SK-N-SH treated with all-trans-retinoic acid at 6 μM for 48 hours (cell line): ENCODE measurements around the gene COX5A.

Experiments used
- ARNTL ChIP-seq: fragments of 450-650 bp; formaldehyde crosslinking; IDR thresholded peaks from 2 replicates; pipeline ENCODE4 v1.5.0; 2020; ENCODE audit warnings: low read depth, mild to moderate bottlenecking, moderate library complexity, borderline replicate concordance
- BACH2 ChIP-seq: fragments of 250-450 bp; sonication (Bioruptor Pico); IDR thresholded peaks from 2 replicates; pipeline ENCODE4 v1.9.0; 2021; ENCODE audit warnings: mild to moderate bottlenecking, borderline replicate concordance
- CSDC2 ChIP-seq: fragments of 250-450 bp; sonication (Bioruptor Pico); IDR thresholded peaks from 2 replicates; pipeline ENCODE4 v1.5.0; 2020; ENCODE audit warnings: mild to moderate bottlenecking, moderate library complexity
- ESRRG ChIP-seq: fragments of 250-450 bp; sonication (Bioruptor Pico); IDR thresholded peaks from 2 replicates; pipeline ENCODE4 v1.6.1; 2021; ENCODE audit warnings: mild to moderate bottlenecking
- OSR1 ChIP-seq: fragments of 250-450 bp; sonication (Bioruptor Pico); IDR thresholded peaks from 2 replicates; pipeline ENCODE4 v1.8.0; 2022; ENCODE audit warnings: moderate library complexity, mild to moderate bottlenecking, inconsistent platforms
- PATZ1 ChIP-seq: fragments of 250-450 bp; sonication (Bioruptor Pico); IDR thresholded peaks from 2 replicates; pipeline ENCODE4 v1.8.0; 2020; ENCODE audit warnings: mild to moderate bottlenecking, moderate library complexity, borderline replicate concordance
- RARB ChIP-seq: fragments of 250-450 bp; sonication (Bioruptor Pico); IDR thresholded peaks from 2 replicates; pipeline ENCODE4 v1.8.0; 2021; ENCODE audit warnings: mild to moderate bottlenecking, moderate library complexity
- SNAI2 ChIP-seq: fragments of 250-450 bp; sonication (Bioruptor Pico); IDR thresholded peaks from 2 replicates; pipeline ENCODE4 v1.5.0; 2020; ENCODE audit warnings: mild to moderate bottlenecking, moderate library complexity
- TOX ChIP-seq: fragments of 250-450 bp; sonication (Bioruptor Pico); IDR thresholded peaks from 2 replicates; pipeline ENCODE4 v1.8.0; 2021; ENCODE audit warnings: mild to moderate bottlenecking, moderate library complexity, borderline replicate concordance
- ZFP3 ChIP-seq: fragments of 250-450 bp; sonication (Bioruptor Pico); IDR thresholded peaks from 2 replicates; pipeline ENCODE4 v1.5.0; 2020; ENCODE audit warnings: mild to moderate bottlenecking, moderate library complexity
- ZFP30 ChIP-seq: fragments of 450-650 bp; formaldehyde crosslinking; IDR thresholded peaks from 2 replicates; pipeline ENCODE4 v1.5.0; 2022; ENCODE audit warnings: mild to moderate bottlenecking, moderate library complexity

DNA sequence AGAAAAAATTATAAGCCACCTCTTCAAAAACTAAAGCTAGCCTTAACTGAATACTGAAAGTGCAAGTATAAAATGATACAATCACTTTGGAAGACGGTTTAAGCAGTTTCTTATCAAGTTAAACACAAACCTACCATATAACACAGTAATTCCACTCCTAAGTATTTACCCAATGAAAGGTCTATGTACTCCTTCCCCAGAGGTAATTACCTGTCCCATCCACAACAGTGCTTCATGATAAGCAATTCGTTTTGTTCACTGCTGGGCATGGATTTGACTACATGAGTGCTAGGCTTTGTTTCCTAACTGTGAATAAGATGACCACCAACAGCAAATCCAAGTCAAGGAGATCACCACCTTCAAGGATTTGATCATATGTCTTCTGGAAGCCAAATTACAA lies 4.3 kb downstream of the COX5A start:
- TF ChIP-seq PATZ1 (CRISPR knock-in tag) (no peak), ZFP3 (CRISPR knock-in tag) (no peak), BACH2 (CRISPR knock-in tag) (no peak), TOX (CRISPR knock-in tag) (no peak), ESRRG (CRISPR knock-in tag) (no peak), CSDC2 (CRISPR knock-in tag) (no peak), SNAI2 (no peak), ARNTL (CRISPR knock-in tag) (no peak), RARB (CRISPR knock-in tag) (no peak), OSR1 (CRISPR knock-in tag) (no peak), ZFP30 (CRISPR knock-in tag) (no peak)
